ENCODE results near the gene KCNK10.

DNA sequence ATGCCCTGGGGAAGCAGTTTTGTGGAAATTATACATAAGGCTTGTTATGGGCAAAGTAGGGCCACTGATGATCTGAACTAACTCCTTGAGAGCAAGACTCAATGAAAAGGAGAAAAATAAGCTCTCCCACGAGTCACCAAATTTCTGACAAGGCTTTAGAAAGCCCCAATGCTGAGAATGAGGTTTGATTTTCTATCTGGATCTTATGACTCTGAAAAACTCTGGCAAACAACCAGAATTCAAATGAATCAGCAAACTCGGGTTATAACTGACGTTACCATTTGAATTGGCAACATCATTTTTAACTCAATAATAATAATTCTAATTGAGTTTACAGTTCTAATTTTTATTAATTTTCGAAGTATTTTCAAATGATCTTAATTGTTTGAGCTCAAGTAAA is 79.1 kb downstream of the KCNK10 start:
- TF ChIP-seq EZH2 (IDR thresholded peaks at IDR 0.05; ENCODE audit: insufficient read depth, poor library complexity, severe bottlenecking) (no peak), EZH2phosphoT487 (IDR thresholded peaks at IDR 0.05; ENCODE audit: insufficient read depth, low read depth) (no peak)

Measured in GM23248 (cell line).